OCI-LY7 (cell line): ENCODE results near the gene STARD9. TPM values are rescaled to one million over a fixed set of nuclear protein-coding genes. Genes with fewer than 3 reads are reported as not detected.

Experiments used
- BruUV-seq: library from RNA; stranded (reverse); fragments of 400-500 nt; replicated peaks from 2 replicates; lab custom pipeline; 2021; lab: Mats Ljungman, UMichigan
- CTCF ChIA-PET: fragments of 300-600 bp; sonication (Branson Sonifier 250); formaldehyde crosslinking; loops from one replicate; lab custom pipeline; 2022; ENCODE audit warnings: antibody characterized with exemption; ENCODE audit not compliant: unreplicated experiment; lab: Charles Lee
- POLR2A ChIA-PET: fragments of 300-600 bp; sonication (Branson Sonifier 250); formaldehyde crosslinking; loops from one replicate; lab custom pipeline; 2022; ENCODE audit warnings: antibody characterized with exemption; lab: Charles Lee
- DNase-seq: peaks from one replicate; pipeline ENCODE4 v3.0.0-alpha.2; 2015; ENCODE audit warnings: low spot score
- H2AFZ ChIP-seq: fragments of 200-600 bp; sonication (generic), shearing (Covaris generic); 2 replicates; pipeline ENCODE4 v1.6.1; 2014; ENCODE audit warnings: mild to moderate bottlenecking, antibody characterized with exemption, low read length, moderate library complexity
- H3K27ac ChIP-seq: fragments of 200-600 bp; sonication (generic); 2 replicates; pipeline ENCODE4 v1.5.1; 2014; ENCODE audit warnings: mixed run types, low read depth, mild to moderate bottlenecking, moderate library complexity, low read length, inconsistent platforms; ENCODE audit not compliant: poor library complexity, severe bottlenecking
- H3K36me3 ChIP-seq: fragments of 200-600 bp; sonication (generic); 2 replicates; pipeline ENCODE4 v1.6.1; 2014; ENCODE audit warnings: mild to moderate bottlenecking, antibody characterized with exemption, low read length, moderate library complexity, mixed read lengths; ENCODE audit not compliant: insufficient read depth
- H3K4me1 ChIP-seq: fragments of 200-600 bp; sonication (generic); 2 replicates; pipeline ENCODE4 v1.5.1; 2014; ENCODE audit warnings: mild to moderate bottlenecking, low read length; ENCODE audit not compliant: insufficient read depth, poor library complexity, severe bottlenecking
- H3K4me2 ChIP-seq: fragments of 200-600 bp; sonication (generic); 2 replicates; pipeline ENCODE4 v1.6.1; 2014; ENCODE audit warnings: mild to moderate bottlenecking, low read length
- H3K4me3 ChIP-seq: fragments of 200-600 bp; sonication (generic); 2 replicates; pipeline ENCODE4 v1.5.1; 2014; ENCODE audit warnings: mild to moderate bottlenecking, low read depth, low read length; ENCODE audit not compliant: poor library complexity, severe bottlenecking
- H3K79me2 ChIP-seq: fragments of 200-600 bp; sonication (generic); 2 replicates; pipeline ENCODE4 v1.6.1; 2016; ENCODE audit warnings: low read depth, mild to moderate bottlenecking, low read length, moderate library complexity, mixed read lengths; ENCODE audit not compliant: insufficient read depth
- H3K9me2 ChIP-seq: fragments of 200-600 bp; sonication (generic); 2 replicates; pipeline ENCODE4 v1.6.1; 2016; ENCODE audit warnings: mild to moderate bottlenecking, low read length, mixed read lengths; ENCODE audit not compliant: insufficient read depth
- H3K9me3 ChIP-seq: fragments of 200-600 bp; sonication (generic); 2 replicates; pipeline ENCODE4 v1.6.1; 2014; ENCODE audit warnings: mild to moderate bottlenecking, mixed run types, low read length, mixed read lengths
- H4K20me1 ChIP-seq: fragments of 200-600 bp; sonication (generic); 2 replicates; pipeline ENCODE4 v1.6.1; 2014; ENCODE audit warnings: mild to moderate bottlenecking, antibody characterized with exemption, low read length, moderate library complexity, mixed read lengths; ENCODE audit not compliant: insufficient read depth
- EZH2phosphoT487 ChIP-seq: fragments of 200-600 bp; sonication (generic); IDR thresholded peaks from 2 replicates; pipeline ENCODE4 v1.6.1; 2018; ENCODE audit warnings: low read depth, borderline replicate concordance, mild to moderate bottlenecking, mixed run types, antibody characterized with exemption, low read length, moderate library complexity, mixed read lengths
- intact Hi-C: fragments of 100-400 bp; cut with micrococcal nuclease; formaldehyde crosslinking; loops from one replicate; pipeline ENCODE4 v1.10.0; 2022; ENCODE audit not compliant: unreplicated experiment
- total RNA-seq, 2 experiments: library from RNA; depleted of rRNA in 1 of 2; stranded (reverse); fragments of >200 nt in 1 of 2; shearing (Covaris generic) in 1 of 2; gene quantifications; 2 replicates each; pipeline ENCODE4 v1.2.3, GENCODE V29; 2014 to 2022
- TF ChIP-seq, protein P1 (sequence below): fragments of 200-600 bp; sonication (generic); conservative IDR thresholded peaks from 2 replicates; pipeline ENCODE4 v1.5.1; 2014; ENCODE audit warnings: mild to moderate bottlenecking, antibody characterized with exemption, low read length, moderate library complexity, mixed read lengths

STARD9 gene
- total RNA-seq, 2 experiments from 2014 or later = 8.9 to 15.3 TPM

DNA sequence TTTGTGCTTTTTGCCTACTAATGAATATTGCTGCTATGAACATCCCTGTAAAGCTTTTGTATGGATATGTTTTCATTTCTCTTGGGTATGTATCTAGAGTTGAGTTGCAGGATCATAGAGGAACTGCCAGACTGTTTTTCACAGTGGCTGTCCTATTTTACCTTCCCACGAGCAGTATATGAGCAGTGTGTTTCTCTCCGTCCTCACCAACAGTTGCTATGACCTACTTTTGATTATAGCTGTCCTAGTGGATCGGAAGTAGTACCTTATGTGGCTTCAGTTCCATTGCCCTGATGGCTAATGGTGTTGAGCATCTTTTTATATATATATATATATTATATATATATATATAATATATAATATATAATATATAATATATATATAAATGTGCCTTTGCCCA lies 136.3 kb downstream of the STARD9 start:
- H3K36me3 ChIP-seq = peaks cover 3% of the 10 kb centered on the region; the same call in 1 of the 2 replicates
- H2AFZ ChIP-seq = no peak overlapping the region
- H3K27ac ChIP-seq = no peak overlapping the region
- intact Hi-C loops = no loop called here
- BruUV-seq = no TSS peak
- H4K20me1 ChIP-seq = no peaks in the 10 kb centered on the region
- H3K4me2 ChIP-seq = no peak overlapping the region
- DNase-seq = no peak
- no peaks in the 10 kb centered on the region for H3K9me3 ChIP-seq
- H3K79me2 ChIP-seq = no peaks in the 10 kb centered on the region
- no peak for TF ChIP-seq EZH2phosphoT487
- TF ChIP-seq, protein P1, sequence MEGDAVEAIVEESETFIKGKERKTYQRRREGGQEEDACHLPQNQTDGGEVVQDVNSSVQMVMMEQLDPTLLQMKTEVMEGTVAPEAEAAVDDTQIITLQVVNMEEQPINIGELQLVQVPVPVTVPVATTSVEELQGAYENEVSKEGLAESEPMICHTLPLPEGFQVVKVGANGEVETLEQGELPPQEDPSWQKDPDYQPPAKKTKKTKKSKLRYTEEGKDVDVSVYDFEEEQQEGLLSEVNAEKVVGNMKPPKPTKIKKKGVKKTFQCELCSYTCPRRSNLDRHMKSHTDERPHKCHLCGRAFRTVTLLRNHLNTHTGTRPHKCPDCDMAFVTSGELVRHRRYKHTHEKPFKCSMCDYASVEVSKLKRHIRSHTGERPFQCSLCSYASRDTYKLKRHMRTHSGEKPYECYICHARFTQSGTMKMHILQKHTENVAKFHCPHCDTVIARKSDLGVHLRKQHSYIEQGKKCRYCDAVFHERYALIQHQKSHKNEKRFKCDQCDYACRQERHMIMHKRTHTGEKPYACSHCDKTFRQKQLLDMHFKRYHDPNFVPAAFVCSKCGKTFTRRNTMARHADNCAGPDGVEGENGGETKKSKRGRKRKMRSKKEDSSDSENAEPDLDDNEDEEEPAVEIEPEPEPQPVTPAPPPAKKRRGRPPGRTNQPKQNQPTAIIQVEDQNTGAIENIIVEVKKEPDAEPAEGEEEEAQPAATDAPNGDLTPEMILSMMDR = no peak
- no peaks in the 10 kb centered on the region for H3K4me1 ChIP-seq
- POLR2A ChIA-PET = interaction anchor here (0.6 kb wide), 1 partner anchor 286 kb away, joined by 6 read pairs; no protein-coding TSS in a partner anchor
- no peaks in the 10 kb centered on the region for H3K9me2 ChIP-seq
- no peak overlapping the region for H3K4me3 ChIP-seq
- CTCF ChIA-PET = no interaction called here

GRCh38 chr15:42712584-42712983 lies 137.2 kb downstream of the STARD9 start:
- Histone ChIP-seq H4K20me1 (no peaks in the 10 kb centered on the region), H3K4me3 (no peak overlapping the region), H3K9me3 (no peaks in the 10 kb centered on the region), H3K9me2 (no peaks in the 10 kb centered on the region), H3K4me2 (no peak overlapping the region), H3K36me3 (peaks cover 3% of the 10 kb centered on the region; the same call in 1 of the 2 replicates), H2AFZ (no peak overlapping the region), H3K27ac (no peak overlapping the region), H3K4me1 (no peaks in the 10 kb centered on the region), H3K79me2 (no peaks in the 10 kb centered on the region)
- no peak for DNase-seq
- BruUV-seq = no TSS peak
- POLR2A ChIA-PET = no interaction called here
- intact Hi-C loops = no loop called here
- CTCF ChIA-PET = no interaction called here
- TF ChIP-seq, protein P1 = no peak
- TF ChIP-seq EZH2phosphoT487 = no peak

GRCh38 chr15:42716125-42716524 lies 140.7 kb downstream of the STARD9 start:
- BruUV-seq = no TSS peak
- H3K4me2 ChIP-seq = no peak overlapping the region
- H3K36me3 ChIP-seq = peaks cover 20% of the 10 kb centered on the region; the same call in 1 of the 2 replicates
- no peaks in the 10 kb centered on the region for H4K20me1 ChIP-seq
- no peaks in the 10 kb centered on the region for H3K79me2 ChIP-seq
- ChIA-PET POLR2A (no interaction called here), CTCF (no interaction called here)
- TF ChIP-seq, protein P1 = no peak
- no peak for TF ChIP-seq EZH2phosphoT487
- intact Hi-C loops = no loop called here
- H3K27ac ChIP-seq = no peak overlapping the region
- H3K4me3 ChIP-seq = no peak overlapping the region
- no peak for DNase-seq
- no peak overlapping the region for H2AFZ ChIP-seq
- H3K9me3 ChIP-seq = no peaks in the 10 kb centered on the region
- H3K4me1 ChIP-seq = no peaks in the 10 kb centered on the region
- no peaks in the 10 kb centered on the region for H3K9me2 ChIP-seq
